Stimulated activated CD8-positive, alpha-beta memory T cell treated with anti-CD3 and anti-CD28 coated beads, Interleukin-7, amount 100 ng/mL, for 1 hour (primary cell): Measurements from ENCODE around the gene PRDM16.

Experiments used
- DNase-seq, 2 donors: peaks; one replicate each; pipeline ENCODE4 v3.0.0-alpha.2; 2020; ENCODE audit warnings: low read depth in 2 of 2

The PRDM16 gene

GRCh38 chr1:3053986-3054385 is 15.0 kb upstream of the PRDM16 start:
- no peak for DNase-seq

- DNase-seq: no peak
These were observed 14.5 kb upstream of the PRDM16 start for GRCh38 chr1:3054474-3054873.

- no peak for DNase-seq
These were observed 14.0 kb upstream of the PRDM16 start for GRCh38 chr1:3055051-3055450.

GRCh38 chr1:3056641-3057040 is 12.4 kb upstream of the PRDM16 start:
- no peak for DNase-seq

- no peak for DNase-seq
These were observed 10.6 kb upstream of the PRDM16 start for GRCh38 chr1:3058263-3059030.

- DNase-seq: no peak
These were observed 8.9 kb upstream of the PRDM16 start for GRCh38 chr1:3060127-3060526.

- no peak for DNase-seq
These were observed 8.1 kb upstream of the PRDM16 start for GRCh38 chr1:3060601-3061551.

- no peak for DNase-seq
These were observed 7.4 kb upstream of the PRDM16 start for GRCh38 chr1:3061566-3061965.

- DNase-seq: no peak
These were observed 6.9 kb upstream of the PRDM16 start for GRCh38 chr1:3061981-3062615.

- DNase-seq: no peak
These were observed 6.2 kb upstream of the PRDM16 start for GRCh38 chr1:3062616-3063378.

- no peak for DNase-seq
These were observed 5.4 kb upstream of the PRDM16 start for GRCh38 chr1:3063379-3064295.

- no peak for DNase-seq
These were observed 4.6 kb upstream of the PRDM16 start for GRCh38 chr1:3064296-3064850.

GRCh38 chr1:3064901-3065300 is 4.1 kb upstream of the PRDM16 start:
- no peak for DNase-seq

- DNase-seq: no peak
These were observed 3.6 kb upstream of the PRDM16 start for GRCh38 chr1:3065396-3065795.

GRCh38 chr1:3065797-3066196 is 3.2 kb upstream of the PRDM16 start:
- no peak for DNase-seq

GRCh38 chr1:3066250-3066711 is 2.7 kb upstream of the PRDM16 start:
- no peak for DNase-seq

- DNase-seq: no peak
These were observed 2.2 kb upstream of the PRDM16 start for GRCh38 chr1:3066826-3067225.

- no peak for DNase-seq
These were observed 1.7 kb upstream of the PRDM16 start for GRCh38 chr1:3067301-3067670.

- no peak for DNase-seq
These were observed 1.1 kb upstream of the PRDM16 start for GRCh38 chr1:3067671-3068563.
